Measurements from ENCODE around the gene AMFR. TPM values are rescaled to one million over a fixed set of nuclear protein-coding genes. Genes with fewer than 3 reads are reported as not detected.

The AMFR gene
- total and polyA plus RNA-seq, 2 of the 13 experiments (the other 11 are each of a cell fraction or from before 2014, with no cell fraction given): 52.9 to 108 TPM

DNA sequence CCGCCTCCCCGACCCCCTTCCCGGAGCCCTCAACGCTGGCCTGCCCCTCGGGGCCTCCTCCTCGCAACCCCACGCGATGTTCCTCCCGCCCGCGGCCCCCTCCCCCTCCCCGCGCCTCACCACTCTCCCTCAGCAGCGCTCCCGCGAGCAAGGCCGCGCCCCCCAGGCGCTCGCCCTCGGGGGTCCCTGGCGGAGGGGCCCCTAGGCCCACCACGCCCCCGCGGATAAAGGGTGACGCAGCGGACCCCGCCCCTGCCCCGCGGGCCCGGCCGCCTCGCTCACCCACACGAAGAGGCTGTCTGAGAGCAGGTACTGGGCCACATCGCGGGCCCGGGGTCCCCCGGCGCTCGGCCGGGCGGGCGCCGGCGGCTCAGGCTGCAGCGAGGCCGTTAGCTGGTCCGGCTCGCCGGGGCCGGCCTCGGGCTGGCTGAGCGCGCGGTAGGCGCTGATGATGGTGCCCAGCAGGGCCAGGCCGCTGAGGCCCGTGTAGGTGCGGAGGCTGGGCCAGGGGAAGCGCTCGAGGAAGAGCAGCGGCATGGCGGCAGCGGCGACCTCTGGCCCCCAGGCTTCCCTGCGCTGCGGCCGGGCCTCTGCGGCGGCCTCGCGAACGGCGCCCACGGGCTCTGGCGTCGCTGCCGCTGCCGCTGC lies 430 bp downstream of the AMFR start (continued):
- TF ChIP-seq, protein P1, sequence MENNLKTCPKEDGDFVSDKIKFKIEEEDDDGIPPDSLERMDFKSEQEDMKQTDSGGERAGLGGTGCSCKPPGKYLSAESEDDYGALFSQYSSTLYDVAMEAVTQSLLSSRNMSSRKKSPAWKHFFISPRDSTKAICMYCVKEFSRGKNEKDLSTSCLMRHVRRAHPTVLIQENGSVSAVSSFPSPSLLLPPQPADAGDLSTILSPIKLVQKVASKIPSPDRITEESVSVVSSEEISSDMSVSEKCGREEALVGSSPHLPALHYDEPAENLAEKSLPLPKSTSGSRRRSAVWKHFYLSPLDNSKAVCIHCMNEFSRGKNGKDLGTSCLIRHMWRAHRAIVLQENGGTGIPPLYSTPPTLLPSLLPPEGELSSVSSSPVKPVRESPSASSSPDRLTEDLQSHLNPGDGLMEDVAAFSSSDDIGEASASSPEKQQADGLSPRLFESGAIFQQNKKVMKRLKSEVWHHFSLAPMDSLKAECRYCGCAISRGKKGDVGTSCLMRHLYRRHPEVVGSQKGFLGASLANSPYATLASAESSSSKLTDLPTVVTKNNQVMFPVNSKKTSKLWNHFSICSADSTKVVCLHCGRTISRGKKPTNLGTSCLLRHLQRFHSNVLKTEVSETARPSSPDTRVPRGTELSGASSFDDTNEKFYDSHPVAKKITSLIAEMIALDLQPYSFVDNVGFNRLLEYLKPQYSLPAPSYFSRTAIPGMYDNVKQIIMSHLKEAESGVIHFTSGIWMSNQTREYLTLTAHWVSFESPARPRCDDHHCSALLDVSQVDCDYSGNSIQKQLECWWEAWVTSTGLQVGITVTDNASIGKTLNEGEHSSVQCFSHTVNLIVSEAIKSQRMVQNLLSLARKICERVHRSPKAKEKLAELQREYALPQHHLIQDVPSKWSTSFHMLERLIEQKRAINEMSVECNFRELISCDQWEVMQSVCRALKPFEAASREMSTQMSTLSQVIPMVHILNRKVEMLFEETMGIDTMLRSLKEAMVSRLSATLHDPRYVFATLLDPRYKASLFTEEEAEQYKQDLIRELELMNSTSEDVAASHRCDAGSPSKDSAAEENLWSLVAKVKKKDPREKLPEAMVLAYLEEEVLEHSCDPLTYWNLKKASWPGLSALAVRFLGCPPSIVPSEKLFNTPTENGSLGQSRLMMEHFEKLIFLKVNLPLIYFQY (CRISPR knock-in tag; IDR thresholded peaks at IDR 0.05; ENCODE audit: borderline replicate concordance): peak; percentile 29; the same call in 1 of the 2 replicates
- no peak for TF ChIP-seq MBD4 (IDR thresholded peaks at IDR 0.05; ENCODE audit: borderline replicate concordance, low read length)
- TF ChIP-seq, protein P2, sequence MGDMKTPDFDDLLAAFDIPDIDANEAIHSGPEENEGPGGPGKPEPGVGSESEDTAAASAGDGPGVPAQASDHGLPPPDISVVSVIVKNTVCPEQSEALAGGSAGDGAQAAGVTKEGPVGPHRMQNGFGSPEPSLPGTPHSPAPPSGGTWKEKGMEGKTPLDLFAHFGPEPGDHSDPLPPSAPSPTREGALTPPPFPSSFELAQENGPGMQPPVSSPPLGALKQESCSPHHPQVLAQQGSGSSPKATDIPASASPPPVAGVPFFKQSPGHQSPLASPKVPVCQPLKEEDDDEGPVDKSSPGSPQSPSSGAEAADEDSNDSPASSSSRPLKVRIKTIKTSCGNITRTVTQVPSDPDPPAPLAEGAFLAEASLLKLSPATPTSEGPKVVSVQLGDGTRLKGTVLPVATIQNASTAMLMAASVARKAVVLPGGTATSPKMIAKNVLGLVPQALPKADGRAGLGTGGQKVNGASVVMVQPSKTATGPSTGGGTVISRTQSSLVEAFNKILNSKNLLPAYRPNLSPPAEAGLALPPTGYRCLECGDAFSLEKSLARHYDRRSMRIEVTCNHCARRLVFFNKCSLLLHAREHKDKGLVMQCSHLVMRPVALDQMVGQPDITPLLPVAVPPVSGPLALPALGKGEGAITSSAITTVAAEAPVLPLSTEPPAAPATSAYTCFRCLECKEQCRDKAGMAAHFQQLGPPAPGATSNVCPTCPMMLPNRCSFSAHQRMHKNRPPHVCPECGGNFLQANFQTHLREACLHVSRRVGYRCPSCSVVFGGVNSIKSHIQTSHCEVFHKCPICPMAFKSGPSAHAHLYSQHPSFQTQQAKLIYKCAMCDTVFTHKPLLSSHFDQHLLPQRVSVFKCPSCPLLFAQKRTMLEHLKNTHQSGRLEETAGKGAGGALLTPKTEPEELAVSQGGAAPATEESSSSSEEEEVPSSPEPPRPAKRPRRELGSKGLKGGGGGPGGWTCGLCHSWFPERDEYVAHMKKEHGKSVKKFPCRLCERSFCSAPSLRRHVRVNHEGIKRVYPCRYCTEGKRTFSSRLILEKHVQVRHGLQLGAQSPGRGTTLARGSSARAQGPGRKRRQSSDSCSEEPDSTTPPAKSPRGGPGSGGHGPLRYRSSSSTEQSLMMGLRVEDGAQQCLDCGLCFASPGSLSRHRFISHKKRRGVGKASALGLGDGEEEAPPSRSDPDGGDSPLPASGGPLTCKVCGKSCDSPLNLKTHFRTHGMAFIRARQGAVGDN (CRISPR knock-in tag; IDR thresholded peaks at IDR 0.05): peak; percentile 73
- TF ChIP-seq, protein P3, sequence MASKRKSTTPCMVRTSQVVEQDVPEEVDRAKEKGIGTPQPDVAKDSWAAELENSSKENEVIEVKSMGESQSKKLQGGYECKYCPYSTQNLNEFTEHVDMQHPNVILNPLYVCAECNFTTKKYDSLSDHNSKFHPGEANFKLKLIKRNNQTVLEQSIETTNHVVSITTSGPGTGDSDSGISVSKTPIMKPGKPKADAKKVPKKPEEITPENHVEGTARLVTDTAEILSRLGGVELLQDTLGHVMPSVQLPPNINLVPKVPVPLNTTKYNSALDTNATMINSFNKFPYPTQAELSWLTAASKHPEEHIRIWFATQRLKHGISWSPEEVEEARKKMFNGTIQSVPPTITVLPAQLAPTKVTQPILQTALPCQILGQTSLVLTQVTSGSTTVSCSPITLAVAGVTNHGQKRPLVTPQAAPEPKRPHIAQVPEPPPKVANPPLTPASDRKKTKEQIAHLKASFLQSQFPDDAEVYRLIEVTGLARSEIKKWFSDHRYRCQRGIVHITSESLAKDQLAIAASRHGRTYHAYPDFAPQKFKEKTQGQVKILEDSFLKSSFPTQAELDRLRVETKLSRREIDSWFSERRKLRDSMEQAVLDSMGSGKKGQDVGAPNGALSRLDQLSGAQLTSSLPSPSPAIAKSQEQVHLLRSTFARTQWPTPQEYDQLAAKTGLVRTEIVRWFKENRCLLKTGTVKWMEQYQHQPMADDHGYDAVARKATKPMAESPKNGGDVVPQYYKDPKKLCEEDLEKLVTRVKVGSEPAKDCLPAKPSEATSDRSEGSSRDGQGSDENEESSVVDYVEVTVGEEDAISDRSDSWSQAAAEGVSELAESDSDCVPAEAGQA (IDR thresholded peaks at IDR 0.05; ENCODE audit: low read depth): no peak
- TF ChIP-seq, protein P3 (CRISPR knock-in tag; IDR thresholded peaks at IDR 0.05; ENCODE audit: borderline replicate concordance): no peak
- no peak for TF ChIP-seq REXO4 (CRISPR knock-in tag; IDR thresholded peaks at IDR 0.05; ENCODE audit: borderline replicate concordance)
- no peak for TF ChIP-seq JARID2 (CRISPR knock-in tag; IDR thresholded peaks at IDR 0.05; ENCODE audit: insufficient replicate concordance)
- TF ChIP-seq, protein P4, sequence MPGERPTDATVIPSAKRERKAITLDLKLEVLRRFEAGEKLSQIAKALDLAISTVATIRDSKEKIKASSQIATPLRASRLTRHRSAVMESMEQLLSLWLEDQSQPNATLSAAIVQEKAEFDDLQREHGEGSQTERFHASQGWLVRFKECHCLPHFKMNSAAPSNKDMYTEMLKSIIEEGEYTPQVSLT (CRISPR knock-in tag; IDR thresholded peaks at IDR 0.05; ENCODE audit: borderline replicate concordance, low read depth): no peak
- TF ChIP-seq ZNF616 (CRISPR knock-in tag; IDR thresholded peaks at IDR 0.05; ENCODE audit: low read depth): 0 out of 2 replicates have a peak, but pooled peaks have one; percentile 44
- TF ChIP-seq, protein P5, sequence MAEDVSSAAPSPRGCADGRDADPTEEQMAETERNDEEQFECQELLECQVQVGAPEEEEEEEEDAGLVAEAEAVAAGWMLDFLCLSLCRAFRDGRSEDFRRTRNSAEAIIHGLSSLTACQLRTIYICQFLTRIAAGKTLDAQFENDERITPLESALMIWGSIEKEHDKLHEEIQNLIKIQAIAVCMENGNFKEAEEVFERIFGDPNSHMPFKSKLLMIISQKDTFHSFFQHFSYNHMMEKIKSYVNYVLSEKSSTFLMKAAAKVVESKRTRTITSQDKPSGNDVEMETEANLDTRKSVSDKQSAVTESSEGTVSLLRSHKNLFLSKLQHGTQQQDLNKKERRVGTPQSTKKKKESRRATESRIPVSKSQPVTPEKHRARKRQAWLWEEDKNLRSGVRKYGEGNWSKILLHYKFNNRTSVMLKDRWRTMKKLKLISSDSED (CRISPR knock-in tag; IDR thresholded peaks at IDR 0.05): no peak
- TF ChIP-seq ZNF205 (CRISPR knock-in tag; IDR thresholded peaks at IDR 0.05): no peak
- no peak for TF ChIP-seq KDM5A (IDR thresholded peaks at IDR 0.05; ENCODE audit: borderline replicate concordance, low read length)
